Peyer's patch (tissue), 4 donors: ENCODE measurements around the gene PNPLA3.

ENCODE experiments used
- CTCF ChIP-seq, 6 experiments: fragments of 450-650 bp in 4 of 6; fragments of 200-600 bp in 2 of 6; sonication (generic) in 1 of 6; IDR thresholded peaks; one replicate each; pipeline ENCODE4 v1.5.1; 2017 to 2019; ENCODE audit warnings: antibody characterized with exemption in 6 of 6, mild to moderate bottlenecking in 3 of 6, moderate library complexity in 1 of 6
- POLR2A ChIP-seq, 2 donors: fragments of 450-650 bp; IDR thresholded peaks; one replicate each; pipeline ENCODE4 v1.5.1; 2017; ENCODE audit warnings: antibody characterized with exemption in 2 of 2, mild to moderate bottlenecking in 2 of 2, moderate library complexity in 2 of 2

GRCh38 chr22:43890901-43891331 is 32.7 kb upstream of the PNPLA3 start:
- TF ChIP-seq CTCF (IDR thresholded peaks at IDR 0.05) (no peak), POLR2A (IDR thresholded peaks at IDR 0.05) (no peak)
